Measurements from ENCODE around the gene CCDC83. TPM values are rescaled to one million over a fixed set of nuclear protein-coding genes. Genes with fewer than 3 reads are reported as not detected.
"Not testable (repeated sequence)": the region's sequence is repeated elsewhere in the genome, so short reads cannot be mapped to it uniquely, and the experiment has no call there.

Gene CCDC83
- total RNA-seq, 1 donor from 2014 or later: not detected

DNA sequence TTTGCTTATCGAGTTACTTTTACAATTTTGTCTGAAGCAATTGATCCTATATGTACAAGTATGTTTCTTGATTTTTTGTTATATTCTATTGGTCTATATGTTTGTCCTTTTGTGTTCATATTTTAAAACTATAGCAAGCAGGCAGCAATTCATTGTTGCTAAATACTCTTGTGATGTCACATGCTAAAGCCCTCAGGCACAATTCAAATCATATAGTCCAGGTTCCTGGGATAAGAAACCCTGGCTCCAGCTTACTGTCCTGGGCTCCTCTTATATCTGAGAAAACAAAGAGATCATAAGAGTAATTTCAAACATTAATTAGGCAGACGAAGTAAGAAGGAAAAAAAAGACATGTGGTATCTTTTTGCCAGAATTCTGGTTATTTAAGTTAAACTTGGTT is 6.6 kb upstream of the CCDC83 start:
- Histone ChIP-seq H3K36me3 (ENCODE audit: control insufficient read depth, insufficient read depth, low read length) (no peaks in the 10 kb centered on the region), H3K27me3 (ENCODE audit: control insufficient read depth, insufficient read depth, low read length) (no peaks in the 10 kb centered on the region), H3K4me3 (ENCODE audit: low read depth, low read length) (no peak overlapping the region)
- no peak for TF ChIP-seq CTCF (IDR thresholded peaks at IDR 0.05; ENCODE audit: insufficient read depth, low read length, severe bottlenecking)
- no peak for FAIRE-seq
- peak; percentile 15 for DNase-seq (ENCODE audit: low read depth)

DNA sequence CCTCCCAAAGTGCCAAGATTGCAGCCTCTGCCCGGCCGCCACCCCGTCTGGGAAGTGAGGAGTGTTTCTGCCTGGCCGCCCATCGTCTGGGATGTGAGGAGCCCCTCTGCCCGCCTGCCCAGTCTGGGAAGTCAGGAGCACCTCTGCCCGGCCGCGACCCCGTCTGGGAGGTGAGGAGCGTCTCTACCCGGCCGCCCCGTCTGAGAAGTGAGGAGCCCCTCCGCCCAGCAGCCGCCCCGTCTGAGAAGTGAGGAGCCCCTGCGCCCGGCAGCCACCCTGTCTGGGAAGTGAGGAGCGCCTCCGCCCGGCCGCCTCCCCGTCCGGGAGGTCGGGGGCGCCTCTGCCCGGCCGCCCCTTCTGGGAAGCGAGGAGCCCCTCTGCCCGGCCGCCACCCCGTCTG is 2.4 kb upstream of the CCDC83 start:
- not testable (repeated sequence) for H3K27me3 ChIP-seq (ENCODE audit: control insufficient read depth, insufficient read depth, low read length); FAIRE-seq; H3K4me3 ChIP-seq (ENCODE audit: low read depth, low read length); DNase-seq (ENCODE audit: low read depth); H3K36me3 ChIP-seq (ENCODE audit: control insufficient read depth, insufficient read depth, low read length)

- DNase-seq (ENCODE audit: low read depth); H3K4me3 ChIP-seq (ENCODE audit: low read depth, low read length); H3K27me3 ChIP-seq (ENCODE audit: control insufficient read depth, insufficient read depth, low read length); H3K36me3 ChIP-seq (ENCODE audit: control insufficient read depth, insufficient read depth, low read length); FAIRE-seq: not testable (repeated sequence)
Measured at GRCh38 chr11:85853541-85853940, 1.6 kb upstream of the CCDC83 start.

GRCh38 chr11:85854212-85854556 is 999 bp upstream of the CCDC83 start:
- Histone ChIP-seq H3K36me3 (ENCODE audit: control insufficient read depth, insufficient read depth, low read length) (no peaks in the 10 kb centered on the region), H3K27me3 (ENCODE audit: control insufficient read depth, insufficient read depth, low read length) (no peaks in the 10 kb centered on the region), H3K4me3 (ENCODE audit: low read depth, low read length) (peak overlapping the region; percentile 45)
- DNase-seq (ENCODE audit: low read depth) (no peak), FAIRE-seq (no peak)
- TF ChIP-seq CTCF (IDR thresholded peaks at IDR 0.05; ENCODE audit: insufficient read depth, low read length, severe bottlenecking): no peak

DNA sequence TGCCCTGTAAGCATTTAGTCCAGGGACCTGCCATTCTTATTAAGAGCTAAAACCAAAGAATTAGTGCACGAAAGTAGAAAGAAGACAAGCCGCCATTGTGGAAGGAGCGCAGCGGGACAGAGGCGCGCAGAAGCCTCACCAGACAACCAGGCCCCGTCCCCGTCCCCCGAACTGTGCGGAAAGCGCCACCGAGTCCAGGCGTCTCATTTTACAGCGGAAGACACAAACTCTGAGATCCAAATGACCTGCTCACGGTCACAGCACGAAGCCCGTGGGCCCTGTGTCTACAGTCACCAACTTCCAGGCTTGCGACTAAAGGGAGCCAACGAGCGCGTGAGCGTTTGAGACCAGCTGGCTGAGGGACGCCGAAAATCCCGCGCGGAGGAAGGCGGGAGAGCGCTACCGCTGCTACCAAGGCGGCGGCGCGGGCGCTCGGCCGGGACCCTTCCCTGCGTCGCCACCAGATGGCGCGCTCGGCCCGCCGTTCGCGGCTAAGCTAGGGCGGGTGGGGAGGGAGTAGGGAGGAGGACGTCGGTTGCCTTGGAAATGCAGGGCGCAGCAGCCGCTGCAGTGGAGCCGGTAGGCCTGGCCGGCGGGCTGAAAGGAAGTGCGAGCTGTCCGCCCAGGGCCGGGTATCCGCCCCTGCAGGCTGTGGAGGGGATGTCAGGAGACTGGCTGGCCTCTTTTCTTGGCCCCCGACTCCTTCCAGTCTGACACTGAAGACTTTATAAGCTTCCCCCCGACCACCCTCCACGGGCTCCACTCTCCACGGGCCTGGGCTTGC is 434 bp upstream of the CCDC83 start:
- FAIRE-seq: no peak
- DNase-seq (ENCODE audit: low read depth): peak; percentile 74
- Histone ChIP-seq H3K4me3 (ENCODE audit: low read depth, low read length) (peak overlapping the region; percentile 45), H3K27me3 (ENCODE audit: control insufficient read depth, insufficient read depth, low read length) (no peaks in the 10 kb centered on the region), H3K36me3 (ENCODE audit: control insufficient read depth, insufficient read depth, low read length) (no peaks in the 10 kb centered on the region)
- TF ChIP-seq CTCF (IDR thresholded peaks at IDR 0.05; ENCODE audit: insufficient read depth, low read length, severe bottlenecking): peak; percentile 82

- H3K27me3 ChIP-seq (ENCODE audit: control insufficient read depth, insufficient read depth, low read length): peaks cover 1% of the 10 kb centered on the region
- H3K36me3 ChIP-seq (ENCODE audit: control insufficient read depth, insufficient read depth, low read length): no peaks in the 10 kb centered on the region
- no peak for TF ChIP-seq CTCF (IDR thresholded peaks at IDR 0.05; ENCODE audit: insufficient read depth, low read length, severe bottlenecking)
- DNase-seq (ENCODE audit: low read depth) (no peak), FAIRE-seq (no peak)
- no peak overlapping the region for H3K4me3 ChIP-seq (ENCODE audit: low read depth, low read length)
Measured at GRCh38 chr11:85857098-85857497, 1.9 kb downstream of the CCDC83 start.

DNA sequence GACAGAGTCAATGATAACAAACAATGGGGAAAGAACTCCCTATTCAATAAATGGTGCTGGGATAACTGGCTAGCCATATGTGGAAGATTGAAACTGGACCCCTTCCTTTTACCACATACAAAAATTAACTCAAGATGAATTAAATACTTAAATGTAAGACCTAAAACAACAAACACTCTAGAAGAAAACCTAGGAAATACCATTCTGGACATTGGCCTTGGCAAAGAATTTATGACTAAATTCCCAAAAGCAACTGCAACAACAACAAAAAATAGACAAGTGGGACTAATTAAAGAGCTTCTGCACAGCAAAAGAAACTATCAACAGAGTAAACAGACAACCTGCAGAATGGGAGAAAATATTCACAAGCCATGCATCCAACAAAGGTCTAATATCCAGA is 4.4 kb downstream of the CCDC83 start:
- not testable (repeated sequence) for DNase-seq (ENCODE audit: low read depth); FAIRE-seq

More for the DNA sequence above, 4.4 kb downstream of the CCDC83 start:
- not testable (repeated sequence) for H3K36me3 ChIP-seq (ENCODE audit: control insufficient read depth, insufficient read depth, low read length); H3K27me3 ChIP-seq (ENCODE audit: control insufficient read depth, insufficient read depth, low read length); H3K4me3 ChIP-seq (ENCODE audit: low read depth, low read length)
